Stimulated activated CD8-positive, alpha-beta memory T cell treated with anti-CD3 and anti-CD28 coated beads, Interleukin-15, amount 100 ng/mL, for 4 hours (primary cell): ENCODE results near the gene DPF3.
"Not testable (repeated sequence)": the region's sequence is repeated elsewhere in the genome, so short reads cannot be mapped to it uniquely, and the experiment has no call there.

Experiments
- DNase-seq, 2 donors: peaks; one replicate each; pipeline ENCODE4 v3.0.0-alpha.2; 2020; ENCODE audit warnings: low read depth in 2 of 2

The DPF3 gene

GRCh38 chr14:72880820-72881219, 13.1 kb downstream of the DPF3 start:
- DNase-seq, result no peak

GRCh38 chr14:72880164-72880563, 13.7 kb downstream of the DPF3 start:
- DNase-seq, result no peak

- no peak for DNase-seq
These were observed 14.5 kb downstream of the DPF3 start for GRCh38 chr14:72879431-72879830.

- DNase-seq, result no peak
These were observed 15.2 kb downstream of the DPF3 start for GRCh38 chr14:72878746-72879145.

- no peak for DNase-seq
These were observed 17.2 kb downstream of the DPF3 start for GRCh38 chr14:72876710-72877063.

GRCh38 chr14:72876005-72876709, 17.7 kb downstream of the DPF3 start:
- no peak for DNase-seq

- DNase-seq, result not testable (repeated sequence)
These were observed 23.0 kb downstream of the DPF3 start for GRCh38 chr14:72870878-72871277.

GRCh38 chr14:72869407-72870329, 24.2 kb downstream of the DPF3 start:
- no peak for DNase-seq

GRCh38 chr14:72868500-72868899, 25.4 kb downstream of the DPF3 start:
- DNase-seq, result no peak

- DNase-seq, result no peak
These were observed 29.1 kb downstream of the DPF3 start for GRCh38 chr14:72864712-72865365.

GRCh38 chr14:72863216-72864006, 30.5 kb downstream of the DPF3 start:
- DNase-seq, result no peak

GRCh38 chr14:72856530-72857266, 37.2 kb downstream of the DPF3 start:
- no peak for DNase-seq

- no peak for DNase-seq
These were observed 38.0 kb downstream of the DPF3 start for GRCh38 chr14:72855913-72856312.

GRCh38 chr14:72852194-72852593, 41.7 kb downstream of the DPF3 start:
- DNase-seq, result no peak

GRCh38 chr14:72851635-72852034, 42.3 kb downstream of the DPF3 start:
- DNase-seq, result no peak

GRCh38 chr14:72850360-72850759, 43.5 kb downstream of the DPF3 start:
- no peak for DNase-seq

- DNase-seq, result no peak
These were observed 44.7 kb downstream of the DPF3 start for GRCh38 chr14:72849222-72849621.

- DNase-seq, result no peak
These were observed 46.2 kb downstream of the DPF3 start for GRCh38 chr14:72847721-72848120.

- no peak for DNase-seq
These were observed 48.2 kb downstream of the DPF3 start for GRCh38 chr14:72845683-72846082.

- DNase-seq, result no peak
These were observed 48.7 kb downstream of the DPF3 start for GRCh38 chr14:72845196-72845595.

GRCh38 chr14:72844524-72844923, 49.4 kb downstream of the DPF3 start:
- DNase-seq, result no peak
